HG03378 (cell line): Measurements from ENCODE around the gene CACNG7.
"Not testable (repeated sequence)": the region's sequence is repeated elsewhere in the genome, so short reads cannot be mapped to it uniquely, and the experiment has no call there.

Experiments
- ATAC-seq: cut with Tn5 transposase; IDR thresholded peaks from one replicate; pipeline ENCODE4 v1.9.1; 2021; ENCODE audit warnings: mild to moderate bottlenecking, moderate library complexity; ENCODE audit not compliant: unreplicated experiment

CACNG7 gene, protein sequence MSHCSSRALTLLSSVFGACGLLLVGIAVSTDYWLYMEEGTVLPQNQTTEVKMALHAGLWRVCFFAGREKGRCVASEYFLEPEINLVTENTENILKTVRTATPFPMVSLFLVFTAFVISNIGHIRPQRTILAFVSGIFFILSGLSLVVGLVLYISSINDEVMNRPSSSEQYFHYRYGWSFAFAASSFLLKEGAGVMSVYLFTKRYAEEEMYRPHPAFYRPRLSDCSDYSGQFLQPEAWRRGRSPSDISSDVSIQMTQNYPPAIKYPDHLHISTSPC

DNA sequence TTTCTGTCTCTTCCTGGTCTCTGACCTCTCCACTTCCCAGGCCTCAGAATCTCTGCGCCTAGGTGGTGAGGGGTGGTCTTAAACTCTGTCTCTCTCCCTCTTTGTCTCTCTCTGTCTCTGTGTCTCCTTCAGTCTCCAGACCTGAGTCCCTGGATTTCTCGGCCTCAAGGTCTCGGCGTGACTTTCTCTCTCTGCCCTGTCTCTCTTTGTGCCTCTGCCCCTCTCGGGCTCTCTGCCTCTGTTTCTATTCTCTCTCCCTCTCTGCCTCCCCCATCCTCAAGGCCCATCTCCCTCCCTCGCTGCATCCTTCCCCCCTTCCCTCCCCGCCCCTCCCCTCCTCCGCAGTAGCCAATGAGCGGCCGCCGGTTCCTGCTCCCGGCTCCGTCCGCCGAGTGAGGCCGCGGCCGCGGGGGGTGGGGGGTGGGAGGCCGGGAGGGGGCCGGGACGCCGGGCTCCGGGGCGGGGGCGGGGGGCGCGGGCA is at the start of gene CACNG7:
TSS of gene CACNG7 (plus strand) at position 344 of the 481 bp plus-strand sequence. CDS start 3,554 bp downstream, outside the sequence.
- ATAC-seq: no peak

DNA sequence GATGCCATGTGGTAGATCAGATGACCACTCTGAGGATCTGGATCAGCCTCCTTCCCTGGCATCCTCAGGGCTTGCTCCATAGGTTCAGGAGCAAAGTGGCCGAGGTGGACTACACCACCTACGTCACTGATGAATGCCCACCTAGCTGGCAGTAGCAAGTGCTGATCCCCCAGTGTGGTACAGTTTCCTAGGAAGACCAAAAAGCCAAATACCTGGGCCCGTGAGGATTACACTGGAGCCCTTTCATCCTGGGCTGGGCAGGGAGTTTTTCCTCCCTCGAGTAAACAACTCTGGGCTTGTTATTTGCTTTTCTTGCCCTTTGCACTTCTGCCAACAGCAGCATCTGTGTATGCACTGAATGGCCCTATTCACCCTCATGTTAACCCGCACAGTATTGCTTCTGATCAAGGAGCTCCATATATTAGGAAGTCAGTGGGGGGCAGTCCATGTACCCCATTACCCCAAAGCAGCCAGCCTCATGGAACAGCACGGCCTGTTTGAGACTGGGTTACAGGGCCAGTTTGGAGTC is 44.7 kb upstream of the CACNG7 start:
- no peak for ATAC-seq

DNA sequence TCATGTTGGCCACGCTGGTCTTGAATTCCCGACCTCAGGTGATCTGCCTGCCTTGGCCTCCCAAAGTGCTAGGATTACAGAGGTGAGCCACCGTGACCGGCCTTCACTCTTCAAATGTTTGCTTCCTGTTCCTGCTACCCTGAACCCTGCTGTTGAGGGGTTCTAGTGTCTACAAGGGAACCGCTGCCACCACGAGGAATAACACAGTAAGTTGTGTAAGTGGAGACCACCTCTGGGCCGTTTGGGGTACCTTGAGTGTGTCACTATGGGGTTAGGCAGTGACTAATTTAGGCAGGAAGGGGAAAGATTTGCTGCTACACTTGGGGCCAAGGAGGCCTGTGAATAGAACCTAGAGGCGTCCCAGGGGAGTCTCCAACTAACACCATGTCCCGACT is 43.6 kb upstream of the CACNG7 start:
- no peak for ATAC-seq

DNA sequence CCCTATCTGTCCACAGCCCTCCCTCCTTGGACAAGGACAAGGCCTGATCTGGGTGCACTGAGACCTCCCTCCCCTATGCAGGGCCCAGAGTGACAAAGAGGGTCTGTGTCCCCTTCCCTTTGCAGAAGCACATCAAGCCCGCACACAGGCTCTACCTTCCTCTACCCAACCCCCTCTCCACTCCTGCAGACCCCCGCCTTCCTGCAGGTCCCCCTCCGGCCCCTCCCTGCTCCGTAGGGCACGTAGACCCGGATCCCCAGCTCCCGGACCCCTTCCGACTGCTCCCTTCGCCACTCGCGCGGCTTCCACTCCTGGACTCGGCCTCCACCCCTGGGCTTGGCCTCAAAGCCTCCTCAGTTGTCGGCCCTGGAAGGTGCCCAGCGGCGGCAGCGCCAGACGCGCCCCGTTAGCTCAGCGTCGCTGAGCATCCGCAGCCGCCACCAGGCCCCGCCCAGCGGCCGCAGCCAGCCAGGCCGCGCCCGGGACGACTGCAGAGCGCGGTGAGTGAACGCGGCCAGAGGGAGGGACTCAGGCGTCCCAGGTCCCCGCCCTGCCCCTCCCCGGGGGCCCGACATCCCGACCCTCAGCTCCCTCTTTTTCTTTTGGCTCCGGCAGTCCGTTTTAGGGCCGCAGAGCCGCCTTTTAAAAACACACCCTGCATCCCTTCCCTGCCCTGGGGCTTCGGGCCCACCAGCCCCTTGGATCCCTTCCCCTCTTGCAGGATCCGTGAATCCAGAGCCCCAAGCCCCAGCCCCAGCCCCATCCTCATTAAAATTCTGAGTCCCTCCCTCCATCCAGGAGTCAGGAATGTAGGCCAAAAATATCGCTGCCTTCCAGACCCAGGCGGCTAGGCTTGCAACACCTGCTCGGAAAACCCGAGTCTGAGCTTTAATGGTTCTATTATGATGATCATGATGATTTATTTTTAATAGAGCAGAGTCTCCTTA is 42.9 kb upstream of the CACNG7 start:
- ATAC-seq: no peak

DNA sequence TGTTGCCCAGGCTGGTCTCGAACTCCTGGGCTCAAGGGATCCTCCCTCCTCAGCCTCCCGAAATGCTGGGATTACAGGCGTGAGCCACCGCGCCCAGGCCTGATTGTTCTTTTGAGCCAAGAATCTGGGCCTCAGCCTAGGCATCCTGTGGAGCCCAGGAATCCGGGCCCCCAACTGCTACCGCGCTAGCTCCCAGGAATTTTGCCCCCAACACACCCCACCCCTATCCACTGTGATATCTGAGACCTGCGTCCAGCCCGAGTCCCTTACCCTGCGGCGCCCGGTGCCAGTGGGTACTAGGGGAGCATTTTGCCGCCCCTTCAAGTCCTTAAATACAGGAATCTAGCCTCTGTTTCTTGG is 42.2 kb upstream of the CACNG7 start:
- ATAC-seq: no peak

DNA sequence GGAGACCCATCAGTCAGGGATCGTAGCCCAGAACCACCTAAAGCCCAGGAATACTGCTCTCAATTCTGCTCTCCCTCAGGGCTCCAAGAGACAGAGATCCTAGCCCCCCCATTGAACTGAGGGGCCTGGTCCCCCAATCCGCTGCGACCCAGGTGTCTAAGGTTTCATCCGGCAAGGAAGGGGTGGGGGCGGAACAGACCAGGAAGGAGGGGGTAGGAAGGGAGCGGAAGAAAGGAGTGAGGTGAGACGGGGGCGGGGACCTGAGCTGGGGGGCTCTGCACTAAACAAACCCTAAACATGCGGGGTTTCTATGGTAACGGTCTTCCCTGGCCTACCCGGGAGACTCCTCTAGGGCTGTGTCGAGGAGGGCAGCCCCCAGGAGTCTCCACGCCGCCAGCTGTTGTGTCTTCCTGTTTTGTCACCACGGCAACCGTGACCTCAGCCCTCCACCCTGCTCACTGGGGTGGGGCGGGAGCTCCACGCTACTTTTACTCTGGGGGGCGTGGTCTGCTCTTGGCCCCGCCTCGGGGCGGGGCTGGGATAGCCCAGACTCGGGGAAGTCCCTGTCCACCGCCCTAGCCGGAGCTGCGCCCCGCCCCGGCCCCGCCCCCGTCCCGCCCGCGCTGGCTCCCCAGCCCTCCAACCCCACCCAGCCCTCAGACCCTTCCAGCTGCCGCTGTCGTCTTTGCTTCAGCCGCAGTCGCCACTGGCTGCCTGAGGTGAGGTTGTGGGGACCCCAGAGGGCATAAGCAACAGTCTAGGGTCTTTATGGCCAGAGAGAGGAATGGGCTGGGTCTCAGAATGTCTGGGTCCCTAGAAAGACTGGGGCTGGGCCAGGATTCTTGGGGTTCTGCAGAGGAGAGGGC is 41.6 kb upstream of the CACNG7 start, which contains the start of gene MYADM:
TSS of gene MYADM (plus strand) at position 659 of the 866 bp plus-strand sequence. CDS start 5,647 bp downstream, outside the sequence.
- ATAC-seq: peak; percentile 67

DNA sequence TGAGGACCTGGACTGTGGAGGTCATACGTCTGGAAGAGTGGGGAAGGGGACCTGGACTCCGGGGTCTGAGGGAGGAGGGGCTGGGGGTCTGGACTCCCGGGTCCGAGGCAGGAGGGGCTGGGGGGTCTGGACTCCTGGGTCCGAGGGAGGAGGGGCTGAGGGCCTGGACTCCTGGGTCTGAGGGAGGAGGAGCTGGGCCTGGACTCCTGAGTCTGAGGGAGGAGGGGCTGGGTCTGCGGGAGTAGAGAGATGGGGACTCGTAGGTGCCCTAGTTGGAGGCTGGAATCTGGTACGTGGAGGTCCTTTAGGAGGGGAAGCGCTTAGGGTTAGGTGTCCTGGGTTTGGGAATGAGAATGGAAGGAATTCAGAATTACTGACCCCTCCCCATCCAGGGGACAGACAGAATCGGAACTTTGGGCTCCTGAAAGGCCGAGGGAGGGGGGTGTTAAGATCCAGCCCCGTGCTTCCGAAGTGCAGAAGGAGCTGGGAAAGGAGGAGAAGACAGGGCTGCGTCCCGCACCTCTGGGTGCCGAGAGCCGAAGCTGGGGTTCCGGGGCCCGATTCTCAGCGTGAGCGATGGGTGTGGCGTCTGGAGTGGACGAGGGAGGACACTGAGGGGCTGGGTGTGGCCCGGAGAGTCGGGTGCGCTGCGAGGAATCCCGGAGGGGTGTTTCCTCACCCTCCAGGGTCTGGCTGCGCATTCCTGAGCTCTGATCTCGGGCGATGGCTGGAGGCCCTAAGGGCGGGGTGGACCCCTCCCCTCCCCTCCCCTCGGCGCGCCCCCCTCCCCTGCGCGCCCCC is 40.8 kb upstream of the CACNG7 start:
- no peak for ATAC-seq

DNA sequence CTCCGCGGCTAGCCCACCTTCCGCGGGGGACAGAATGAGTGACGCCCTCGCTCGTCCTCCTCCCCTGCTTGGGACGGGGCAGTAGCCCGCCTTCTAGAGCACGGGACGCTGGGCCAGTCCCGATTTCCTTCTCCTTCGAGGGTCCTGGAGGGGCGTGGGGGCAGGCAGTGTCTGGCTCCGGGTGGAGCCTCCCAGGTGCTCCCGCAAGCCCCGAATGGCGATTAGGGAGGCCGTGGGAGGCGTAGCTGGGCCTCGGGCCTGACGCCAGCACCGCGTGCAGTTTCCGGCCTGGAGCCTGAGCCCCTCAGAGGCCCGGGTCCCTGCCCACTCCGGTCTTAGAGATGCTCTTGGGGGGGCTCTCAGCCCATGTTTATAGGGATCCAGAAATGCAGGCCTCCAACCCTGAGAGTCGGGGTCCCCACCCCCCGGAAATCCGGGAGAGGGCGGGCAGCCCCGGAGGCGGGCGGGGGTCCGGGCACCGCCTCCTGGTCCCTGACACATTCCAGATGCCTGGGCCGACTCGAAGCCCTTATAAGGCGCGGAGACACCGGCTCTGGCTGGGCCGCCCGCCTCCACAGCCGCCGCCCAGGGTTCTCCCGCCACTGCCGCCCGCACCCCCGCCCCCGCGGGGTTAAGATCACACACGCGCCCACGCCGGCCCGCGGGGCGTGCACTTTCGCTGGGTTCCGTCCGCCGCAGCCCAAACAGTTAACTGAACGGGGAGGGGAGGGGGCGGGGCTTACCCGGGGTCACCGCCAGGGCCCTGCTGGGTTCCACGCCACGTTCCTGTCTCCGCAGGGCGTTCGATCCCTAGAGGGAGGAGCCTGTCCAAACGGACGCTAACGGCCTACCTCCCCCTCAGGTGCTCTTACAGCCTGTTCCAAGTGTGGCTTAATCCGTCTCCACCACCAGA is 39.9 kb upstream of the CACNG7 start:
- peak; percentile 33 for ATAC-seq

DNA sequence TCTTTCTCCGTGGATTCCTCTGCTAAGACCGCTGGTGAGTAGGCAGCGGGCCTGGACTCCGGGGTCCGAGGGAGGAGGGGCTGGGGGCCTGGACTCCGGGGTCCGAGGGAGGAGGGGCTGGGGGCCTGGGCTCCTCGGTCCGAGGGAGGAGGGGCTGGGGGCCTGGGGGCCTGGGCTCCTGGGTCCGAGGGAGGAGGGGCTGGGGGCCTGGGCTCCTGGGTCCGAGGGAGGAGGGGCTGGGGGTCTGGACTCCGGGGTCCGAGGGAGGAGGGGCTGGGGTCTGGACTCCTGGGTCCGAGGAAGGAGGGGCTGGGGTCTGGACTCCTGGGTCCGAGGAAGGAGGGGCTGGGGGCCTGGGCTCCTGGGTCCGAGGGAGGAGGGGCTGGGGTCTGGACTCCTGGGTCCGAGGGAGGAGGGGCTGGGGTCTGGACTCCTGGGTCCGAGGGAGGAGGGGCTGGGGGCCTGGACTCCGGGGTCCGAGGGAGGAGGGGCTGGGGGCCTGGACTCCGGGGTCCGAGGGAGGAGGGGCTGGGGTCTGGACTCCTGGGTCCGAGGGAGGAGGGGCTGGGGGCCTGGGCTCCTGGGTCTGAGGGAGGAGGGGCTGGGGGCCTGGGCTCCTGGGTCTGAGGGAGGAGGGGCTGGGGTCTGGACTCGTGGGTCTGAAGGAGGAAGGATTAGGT is 39.1 kb upstream of the CACNG7 start:
- not testable (repeated sequence) for ATAC-seq

DNA sequence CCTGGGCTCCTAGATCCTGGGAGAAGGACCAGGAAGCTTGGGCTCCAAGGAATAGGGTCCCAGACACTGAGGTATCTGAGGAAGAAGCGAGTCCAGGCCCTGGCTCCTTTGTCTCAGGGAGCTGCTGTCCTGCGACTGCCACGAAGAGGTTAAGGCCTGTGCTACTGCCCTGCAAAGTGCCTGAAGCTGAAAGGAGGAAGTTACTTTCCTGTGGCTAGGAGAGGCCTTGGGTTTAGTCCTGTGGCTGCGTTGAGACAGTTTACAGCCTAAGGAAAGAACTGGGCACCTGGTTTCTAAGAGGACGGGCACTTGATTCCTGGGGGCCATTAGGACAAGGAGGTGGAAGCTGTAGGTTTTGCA is 38.6 kb upstream of the CACNG7 start:
- no peak for ATAC-seq

DNA sequence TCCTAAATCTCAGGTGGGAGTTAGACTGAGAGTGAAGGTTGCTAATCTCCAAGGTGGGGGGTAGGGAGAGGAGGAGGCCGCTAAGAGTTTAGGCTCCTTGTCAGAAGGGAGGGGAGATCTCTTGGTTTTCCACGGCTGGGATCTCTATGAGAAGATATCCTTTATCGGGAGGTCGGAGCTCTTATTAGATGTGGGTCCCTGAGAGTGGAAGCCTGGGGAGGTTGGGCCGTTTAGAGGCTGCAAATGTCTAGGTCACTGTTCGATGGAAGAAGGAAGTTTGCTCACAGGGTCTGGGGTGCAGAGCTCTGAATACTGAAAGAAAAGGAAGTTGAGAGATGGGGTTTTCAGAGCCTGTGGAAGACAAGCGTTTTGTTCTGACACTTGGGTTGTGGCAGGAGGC is 37.6 kb upstream of the CACNG7 start:
- ATAC-seq: no peak

DNA sequence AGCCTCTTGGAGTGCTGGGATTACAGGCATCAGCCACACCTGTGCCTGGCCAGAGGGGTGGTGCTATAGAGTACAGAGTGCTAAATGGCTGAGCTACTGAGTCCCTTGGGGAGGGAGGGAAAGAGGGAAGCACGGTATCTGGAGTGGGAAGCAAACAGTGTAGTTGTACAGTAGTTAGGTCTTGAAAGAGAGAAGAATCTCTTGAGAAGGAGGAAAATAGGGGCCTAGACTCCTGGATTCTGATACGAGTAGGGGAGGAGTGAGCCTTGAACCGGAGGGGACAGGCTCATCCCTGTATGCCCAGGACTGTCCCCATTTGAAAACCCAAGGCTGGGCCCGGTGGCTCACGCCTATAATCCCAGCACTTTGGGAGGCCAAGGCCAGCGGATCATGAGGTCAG is 36.3 kb upstream of the CACNG7 start:
- ATAC-seq: no peak

DNA sequence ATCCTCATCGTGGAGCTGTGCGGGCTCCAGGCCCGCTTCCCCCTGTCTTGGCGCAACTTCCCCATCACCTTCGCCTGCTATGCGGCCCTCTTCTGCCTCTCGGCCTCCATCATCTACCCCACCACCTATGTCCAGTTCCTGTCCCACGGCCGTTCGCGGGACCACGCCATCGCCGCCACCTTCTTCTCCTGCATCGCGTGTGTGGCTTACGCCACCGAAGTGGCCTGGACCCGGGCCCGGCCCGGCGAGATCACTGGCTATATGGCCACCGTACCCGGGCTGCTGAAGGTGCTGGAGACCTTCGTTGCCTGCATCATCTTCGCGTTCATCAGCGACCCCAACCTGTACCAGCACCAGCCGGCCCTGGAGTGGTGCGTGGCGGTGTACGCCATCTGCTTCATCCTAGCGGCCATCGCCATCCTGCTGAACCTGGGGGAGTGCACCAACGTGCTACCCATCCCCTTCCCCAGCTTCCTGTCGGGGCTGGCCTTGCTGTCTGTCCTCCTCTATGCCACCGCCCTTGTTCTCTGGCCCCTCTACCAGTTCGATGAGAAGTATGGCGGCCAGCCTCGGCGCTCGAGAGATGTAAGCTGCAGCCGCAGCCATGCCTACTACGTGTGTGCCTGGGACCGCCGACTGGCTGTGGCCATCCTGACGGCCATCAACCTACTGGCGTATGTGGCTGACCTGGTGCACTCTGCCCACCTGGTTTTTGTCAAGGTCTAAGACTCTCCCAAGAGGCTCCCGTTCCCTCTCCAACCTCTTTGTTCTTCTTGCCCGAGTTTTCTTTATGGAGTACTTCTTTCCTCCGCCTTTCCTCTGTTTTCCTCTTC is 35.1 kb upstream of the CACNG7 start:
- ATAC-seq: no peak

DNA sequence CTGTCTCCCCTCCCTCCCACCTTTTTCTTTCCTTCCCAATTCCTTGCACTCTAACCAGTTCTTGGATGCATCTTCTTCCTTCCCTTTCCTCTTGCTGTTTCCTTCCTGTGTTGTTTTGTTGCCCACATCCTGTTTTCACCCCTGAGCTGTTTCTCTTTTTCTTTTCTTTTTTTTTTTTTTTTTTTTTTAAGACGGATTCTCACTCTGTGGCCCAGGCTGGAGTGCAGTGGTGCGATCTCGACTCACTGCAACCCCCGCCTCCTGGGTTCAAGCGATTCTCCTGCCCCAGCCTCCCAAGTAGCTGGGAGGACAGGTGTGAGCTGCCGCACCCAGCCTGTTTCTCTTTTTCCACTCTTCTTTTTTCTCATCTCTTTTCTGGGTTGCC is 34.5 kb upstream of the CACNG7 start:
- no peak for ATAC-seq

DNA sequence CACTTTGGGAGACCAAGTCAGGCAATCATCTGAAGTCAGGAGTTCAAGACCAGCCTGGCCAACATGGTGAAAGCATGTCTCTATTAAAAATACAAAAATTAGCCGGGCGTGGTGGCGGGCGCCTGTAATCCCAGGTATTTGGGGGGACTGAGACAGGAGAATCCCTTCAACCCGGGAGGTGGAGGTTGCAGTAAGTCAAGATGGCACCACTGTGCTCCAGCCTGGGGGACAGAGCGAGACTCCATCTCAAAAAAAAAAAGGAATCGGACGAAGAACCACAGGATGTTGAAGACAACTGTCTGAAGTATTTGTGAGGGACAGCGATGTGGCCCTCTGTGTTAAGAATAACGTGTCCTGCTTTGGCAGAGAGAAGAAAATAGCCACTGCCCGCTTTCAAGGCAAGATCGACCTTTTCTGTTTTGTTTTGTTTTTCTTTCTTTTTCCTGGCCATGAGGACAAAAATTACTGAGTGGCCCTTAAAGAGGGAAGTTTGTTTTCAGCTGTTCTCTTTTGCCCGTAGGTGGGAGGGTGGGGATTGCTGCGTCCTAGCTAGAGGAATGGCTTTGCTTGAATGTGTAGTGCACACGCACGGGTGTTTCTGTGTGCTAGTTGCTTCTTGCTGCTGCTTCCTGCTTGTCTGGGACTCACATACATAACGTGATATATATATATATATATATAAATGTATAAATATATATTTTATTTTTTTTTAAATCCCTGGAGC is 33.3 kb upstream of the CACNG7 start:
- no peak for ATAC-seq

DNA sequence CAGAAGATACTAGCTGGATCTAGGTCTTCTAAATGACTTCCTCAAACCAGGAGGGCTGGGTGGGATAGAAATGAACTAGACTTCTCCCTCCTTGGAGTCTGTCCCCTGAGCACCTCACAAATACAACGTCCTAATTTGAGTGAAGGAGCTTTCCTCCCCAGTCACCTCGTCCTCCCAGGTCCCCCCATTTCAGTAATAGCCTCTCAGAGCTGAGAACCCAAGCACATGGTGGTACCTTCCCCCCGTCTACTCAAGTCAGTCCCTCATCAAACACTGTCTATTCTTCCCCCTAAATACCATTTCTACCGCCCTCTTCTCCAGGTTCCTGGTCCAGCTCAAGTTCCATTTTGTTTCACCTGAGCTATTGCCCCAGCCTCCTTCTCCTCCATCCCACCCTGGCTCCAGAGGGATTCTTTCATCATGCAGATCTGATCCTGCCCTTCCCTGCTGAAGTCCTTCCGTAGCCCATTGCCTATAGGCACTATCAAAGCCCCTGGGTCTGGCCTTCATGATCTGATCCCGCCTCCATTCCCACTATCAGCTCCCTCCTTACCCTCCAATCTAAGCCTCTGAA is 32.3 kb upstream of the CACNG7 start:
- no peak for ATAC-seq
